ENCODE results near the gene CALR3.
"Not testable (repeated sequence)": the region's sequence is repeated elsewhere in the genome, so short reads cannot be mapped to it uniquely, and the experiment has no call there.

Gene CALR3

DNA sequence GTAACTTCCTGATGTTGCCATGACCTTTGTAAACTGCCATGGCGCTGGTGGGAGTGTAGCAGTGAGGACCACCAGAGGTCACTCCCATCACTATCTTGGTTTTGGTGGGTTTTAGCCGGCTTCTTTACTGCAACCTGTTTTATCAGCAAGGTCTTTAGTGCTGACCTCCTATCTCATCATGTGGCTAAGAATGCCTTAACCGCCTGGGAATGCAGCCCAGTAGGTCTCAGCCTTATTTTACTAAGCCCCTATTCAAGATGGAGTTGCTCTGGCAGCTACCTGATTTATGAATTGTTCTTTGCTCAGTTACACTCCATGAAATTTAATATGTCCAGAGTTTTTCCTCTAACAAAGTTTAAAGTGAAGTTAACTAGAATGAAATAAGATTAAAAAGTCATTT lies 19.6 kb downstream of the CALR3 start:
- TF ChIP-seq CTCF (IDR thresholded peaks at IDR 0.05) (no peak), ZFX (IDR thresholded peaks at IDR 0.05; ENCODE audit: borderline replicate concordance) (no peak)
- H3K27ac ChIP-seq, result no peak overlapping the region

DNA sequence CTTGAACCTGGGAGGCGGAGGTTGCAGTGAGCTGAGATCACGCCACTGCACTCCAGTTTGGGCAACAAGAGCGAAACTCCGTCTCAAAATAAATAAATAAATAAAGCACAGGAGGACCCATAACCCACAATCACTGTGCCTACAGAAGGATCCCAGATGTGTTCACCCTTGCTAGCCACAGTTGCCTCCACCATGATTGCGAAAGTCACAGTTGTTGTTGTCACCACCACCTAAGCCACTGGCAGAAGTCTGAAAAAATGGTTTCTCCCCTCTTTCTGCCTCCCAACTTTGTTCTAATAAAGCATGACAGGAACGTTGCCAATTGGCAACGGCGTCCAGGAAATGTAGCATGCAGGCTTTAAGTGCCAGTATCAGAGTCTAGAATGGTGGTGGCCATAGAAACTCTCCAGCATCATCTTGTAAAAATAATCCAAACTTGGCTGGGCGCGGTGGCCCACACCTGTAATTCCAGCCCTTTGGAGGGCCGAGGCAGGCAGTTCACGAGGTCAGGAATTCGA lies 22.0 kb downstream of the CALR3 start:
- no peak for TF ChIP-seq ZFX (IDR thresholded peaks at IDR 0.05; ENCODE audit: borderline replicate concordance)
- no peak for TF ChIP-seq CTCF (IDR thresholded peaks at IDR 0.05)
- no peak overlapping the region for H3K27ac ChIP-seq

- no peak overlapping the region for H3K27ac ChIP-seq
- TF ChIP-seq CTCF (IDR thresholded peaks at IDR 0.05), result no peak
- no peak for TF ChIP-seq ZFX (IDR thresholded peaks at IDR 0.05; ENCODE audit: borderline replicate concordance)
Observed at GRCh38 chr19:16472992-16473391, 23.0 kb downstream of the CALR3 start.

DNA sequence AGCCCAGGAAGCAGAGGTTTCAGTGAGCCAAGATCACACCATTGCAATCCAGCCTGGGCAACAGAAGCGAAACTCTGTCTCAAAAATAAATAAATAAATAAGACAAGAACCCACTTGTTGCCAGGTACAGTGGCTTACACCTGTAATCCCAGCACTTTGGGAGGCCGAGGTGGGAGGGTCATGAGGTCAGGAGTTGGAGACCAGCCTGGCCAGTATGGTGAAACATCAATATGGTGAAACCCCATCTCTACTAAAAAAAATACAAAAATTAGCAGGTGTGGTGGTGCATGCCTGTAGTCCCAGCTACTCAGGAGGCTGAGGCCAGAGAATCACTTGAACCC lies 23.4 kb downstream of the CALR3 start:
- peak overlapping the region; percentile 50; the same call in 1 of the 2 replicates for H3K27ac ChIP-seq

DNA sequence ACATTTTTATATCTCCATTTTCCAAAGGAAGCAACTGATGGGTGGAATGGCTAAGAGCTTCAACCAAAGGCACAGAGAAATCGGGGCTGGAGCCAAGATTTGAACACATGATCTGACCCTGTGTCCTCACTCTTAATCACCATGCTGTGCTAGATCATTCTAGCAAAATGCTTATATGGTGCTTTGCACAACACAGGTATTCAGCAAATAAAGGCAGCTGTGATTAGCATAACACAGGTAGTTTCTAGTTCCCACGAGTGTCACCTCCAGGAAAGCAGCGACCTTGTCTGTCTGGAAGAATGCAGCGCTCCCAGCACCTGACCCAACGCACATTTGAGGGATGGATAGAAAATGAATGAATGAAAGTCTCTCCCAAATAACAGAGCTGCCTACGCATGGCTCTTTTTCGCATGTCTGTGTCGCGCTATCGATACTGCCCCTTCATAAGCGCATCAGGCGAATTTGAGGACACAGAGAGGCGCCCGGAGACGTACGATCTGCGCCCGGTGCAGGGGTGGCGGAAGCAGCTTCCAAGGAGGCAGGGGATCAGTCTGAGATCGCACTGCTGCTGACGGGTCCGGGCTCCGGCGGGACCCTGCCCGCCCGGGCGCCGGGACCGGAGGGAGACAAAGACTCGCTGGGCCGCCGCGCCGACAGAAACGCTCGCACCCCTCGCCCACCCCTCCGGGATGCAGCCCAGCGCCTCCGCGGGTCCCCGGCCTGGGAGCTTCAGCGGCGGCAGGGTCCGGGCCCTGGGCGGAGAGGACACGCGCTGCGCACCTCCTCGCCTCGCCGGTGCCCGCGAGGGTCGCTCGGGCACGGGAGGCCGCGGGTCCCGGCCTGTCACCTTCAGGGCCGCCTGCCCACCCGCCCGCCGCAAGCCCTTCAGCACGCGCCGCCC lies 24.8 kb downstream of the CALR3 start:
- H3K27ac ChIP-seq, result peak overlapping the region; percentile 61
- TF ChIP-seq CTCF (IDR thresholded peaks at IDR 0.05) (no peak), ZFX (IDR thresholded peaks at IDR 0.05; ENCODE audit: borderline replicate concordance) (no peak)

- H3K27ac ChIP-seq, result peak overlapping the region; percentile 61; the same call in 1 of the 2 replicates
- TF ChIP-seq CTCF (IDR thresholded peaks at IDR 0.05) (no peak), ZFX (IDR thresholded peaks at IDR 0.05; ENCODE audit: borderline replicate concordance) (no peak)
Observed at GRCh38 chr19:16470541-16470910, 25.4 kb downstream of the CALR3 start.

GRCh38 chr19:16467581-16467980 lies 28.4 kb downstream of the CALR3 start:
- no peak for TF ChIP-seq CTCF (IDR thresholded peaks at IDR 0.05)
- no peak for TF ChIP-seq ZFX (IDR thresholded peaks at IDR 0.05; ENCODE audit: borderline replicate concordance)

GRCh38 chr19:16466802-16467427 lies 29.1 kb downstream of the CALR3 start:
- not testable (repeated sequence) for H3K27ac ChIP-seq

More at GRCh38 chr19:16467581-16467980, 28.4 kb downstream of the CALR3 start:
- no peak overlapping the region for H3K27ac ChIP-seq

Measured in 22Rv1 (cell line).